ENCODE measurements around the gene HSPA12B.

The HSPA12B gene

GRCh38 chr20:3730803-3731672 lies 1.4 kb upstream of the HSPA12B start:
- DNase-seq: no peak

- DNase-seq: no peak
Measured at GRCh38 chr20:3731944-3732326, 550 bp upstream of the HSPA12B start.

- no peak for DNase-seq
Measured at GRCh38 chr20:3733119-3733995, 872 bp downstream of the HSPA12B start.

GRCh38 chr20:3734111-3734843 lies 1.8 kb downstream of the HSPA12B start:
- no peak for DNase-seq

GRCh38 chr20:3735768-3736167 lies 3.3 kb downstream of the HSPA12B start:
- DNase-seq: no peak

- DNase-seq: no peak
Measured at GRCh38 chr20:3738111-3739053, 5.9 kb downstream of the HSPA12B start.

GRCh38 chr20:3739054-3739925 lies 6.8 kb downstream of the HSPA12B start:
- no peak for DNase-seq

GRCh38 chr20:3739926-3740451 lies 7.5 kb downstream of the HSPA12B start:
- DNase-seq: no peak

GRCh38 chr20:3740615-3741301 lies 8.3 kb downstream of the HSPA12B start:
- no peak for DNase-seq

- no peak for DNase-seq
Measured at GRCh38 chr20:3741836-3742458, 9.5 kb downstream of the HSPA12B start.

- DNase-seq: no peak
Measured at GRCh38 chr20:3743251-3743650, 10.8 kb downstream of the HSPA12B start.

GRCh38 chr20:3744037-3744436 lies 11.6 kb downstream of the HSPA12B start:
- no peak for DNase-seq

- no peak for DNase-seq
Measured at GRCh38 chr20:3744806-3745685, 12.6 kb downstream of the HSPA12B start.

GRCh38 chr20:3745686-3746173 lies 13.2 kb downstream of the HSPA12B start:
- no peak for DNase-seq

- no peak for DNase-seq
Measured at GRCh38 chr20:3747471-3747870, 15.0 kb downstream of the HSPA12B start.

GRCh38 chr20:3748073-3748472 lies 15.6 kb downstream of the HSPA12B start:
- no peak for DNase-seq

GRCh38 chr20:3749087-3749688 lies 16.7 kb downstream of the HSPA12B start:
- no peak for DNase-seq
